ENCODE results near the gene CORO1C.
"Not testable (repeated sequence)": the region's sequence is repeated elsewhere in the genome, so short reads cannot be mapped to it uniquely, and the experiment has no call there.

CORO1C gene

DNA sequence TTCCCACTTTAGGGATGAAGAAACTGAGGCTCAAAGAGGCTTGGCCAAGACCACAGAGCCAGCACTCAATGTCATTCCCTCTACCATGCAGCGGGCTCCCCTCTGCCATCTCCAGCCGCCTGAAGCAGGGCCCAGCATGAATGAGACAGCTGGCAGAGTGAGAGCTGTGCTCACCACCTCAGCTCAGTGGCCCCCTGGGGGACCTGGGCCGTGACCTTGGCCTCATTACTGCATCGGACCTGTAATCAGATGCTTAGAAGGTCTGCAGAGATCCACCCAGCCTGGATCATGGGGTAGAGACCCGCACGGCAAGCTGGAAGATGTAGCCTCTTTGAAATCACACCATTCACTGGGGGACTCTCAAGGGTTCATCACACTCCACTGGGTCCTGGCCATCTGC, 22.7 kb upstream of the CORO1C start:
- no peak for DNase-seq (ENCODE audit: low read depth)

DNA sequence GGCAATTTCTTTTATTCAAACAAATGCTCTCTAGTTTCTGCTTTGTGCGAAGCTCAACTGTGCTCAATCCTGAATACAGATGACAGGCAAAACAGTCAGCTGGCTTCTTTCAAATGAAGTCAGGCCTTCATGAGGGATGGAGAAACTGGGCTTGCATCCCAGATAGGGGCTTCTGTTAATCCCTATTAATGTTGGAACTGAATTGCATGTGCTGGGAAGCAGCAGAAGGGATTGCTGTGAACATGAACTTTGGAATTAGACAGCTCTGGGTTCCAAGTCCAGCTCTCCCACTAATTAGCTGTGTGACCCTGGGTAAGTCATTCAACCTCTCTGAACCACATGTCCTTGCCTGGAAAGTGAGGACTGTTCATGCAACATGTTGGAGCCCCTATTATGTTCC, 21.1 kb upstream of the CORO1C start:
- no peak for DNase-seq (ENCODE audit: low read depth)

GRCh38 chr12:108751821-108752220, 20.5 kb upstream of the CORO1C start:
- no peak for DNase-seq (ENCODE audit: low read depth)

DNA sequence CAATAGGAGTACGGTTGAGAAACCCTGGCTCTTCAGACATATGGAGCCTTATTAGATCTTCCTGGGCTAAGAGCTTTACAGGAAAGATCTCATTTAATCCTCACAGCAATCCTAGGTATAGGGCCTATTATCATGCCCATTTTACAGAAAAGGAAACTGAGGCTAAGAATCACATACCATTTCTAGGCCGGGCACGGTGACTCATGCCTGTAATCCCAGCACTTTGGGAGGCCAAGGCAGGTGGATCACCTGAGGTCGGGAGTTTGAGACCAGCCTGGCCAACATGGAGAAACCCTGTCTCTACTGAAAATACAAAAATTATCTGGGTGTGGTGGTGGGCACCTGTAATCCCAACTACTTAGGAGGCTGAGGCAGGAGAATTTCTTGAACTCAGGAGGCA, 19.7 kb upstream of the CORO1C start:
- DNase-seq (ENCODE audit: low read depth): not testable (repeated sequence)

GRCh38 chr12:108750526-108750925, 19.2 kb upstream of the CORO1C start:
- no peak for DNase-seq (ENCODE audit: low read depth)

GRCh38 chr12:108747563-108747962, 16.2 kb upstream of the CORO1C start:
- no peak for DNase-seq (ENCODE audit: low read depth)

DNA sequence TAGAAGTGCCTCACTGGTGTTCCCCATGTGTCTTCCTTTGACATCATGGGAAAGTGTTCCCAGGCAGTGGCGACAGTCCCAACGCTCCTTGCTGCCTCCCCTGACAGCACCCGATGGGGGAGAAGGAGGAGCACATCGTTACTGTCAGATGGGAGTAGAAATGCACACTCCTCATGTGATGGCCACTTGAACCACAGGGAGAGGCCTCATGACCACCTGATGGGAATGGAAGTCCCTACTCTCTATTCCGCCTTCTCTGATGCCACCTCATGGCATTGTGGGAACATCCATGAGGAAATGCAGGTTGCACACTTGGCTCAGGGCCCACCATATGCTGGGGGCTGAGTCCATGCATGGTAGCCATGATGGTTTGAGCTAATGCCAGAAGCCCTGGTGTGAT, 14.3 kb upstream of the CORO1C start:
- DNase-seq (ENCODE audit: low read depth): no peak

DNA sequence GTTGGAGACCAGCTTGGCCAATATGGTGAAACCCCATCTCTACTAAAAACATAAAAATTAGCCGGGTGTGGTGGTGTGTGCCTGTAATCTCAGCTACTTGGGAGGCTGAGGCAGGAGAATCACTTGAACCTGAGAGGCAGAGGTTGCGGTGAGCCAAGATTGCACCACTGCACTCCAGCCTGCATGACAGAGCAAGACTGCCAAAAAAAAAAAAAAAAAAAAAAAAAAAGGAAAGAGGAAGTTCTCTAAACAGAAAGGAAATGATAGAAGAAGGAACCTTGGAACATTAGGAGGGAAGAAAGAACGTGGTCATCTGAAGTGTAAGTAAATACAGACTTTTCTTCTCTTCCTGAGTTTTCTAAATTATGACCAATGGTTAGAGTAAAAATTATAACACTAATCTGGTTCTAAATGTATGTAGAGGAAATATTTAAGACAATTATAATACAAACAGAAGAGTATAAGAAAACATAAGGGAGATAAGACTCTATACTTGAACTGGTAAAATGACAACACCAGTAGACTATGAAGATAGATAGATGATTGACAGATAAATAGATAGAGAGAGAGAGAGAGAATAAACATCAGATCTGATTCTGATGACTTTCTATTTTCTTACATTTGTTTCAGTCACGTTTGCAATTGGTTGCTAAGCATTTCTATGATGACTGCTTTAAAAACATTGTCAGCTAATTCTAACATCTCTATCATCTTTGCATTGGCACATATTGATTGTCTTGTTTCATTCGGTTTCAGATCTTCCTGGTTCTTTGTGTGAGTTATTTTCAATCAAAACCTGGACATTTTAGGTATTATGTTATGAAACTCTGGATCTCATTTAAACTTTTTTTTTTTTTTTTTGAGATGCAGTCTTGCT, 12.9 kb upstream of the CORO1C start:
- DNase-seq (ENCODE audit: low read depth): no peak

GRCh38 chr12:108738170-108738569, 6.9 kb upstream of the CORO1C start:
- DNase-seq (ENCODE audit: low read depth): no peak

DNA sequence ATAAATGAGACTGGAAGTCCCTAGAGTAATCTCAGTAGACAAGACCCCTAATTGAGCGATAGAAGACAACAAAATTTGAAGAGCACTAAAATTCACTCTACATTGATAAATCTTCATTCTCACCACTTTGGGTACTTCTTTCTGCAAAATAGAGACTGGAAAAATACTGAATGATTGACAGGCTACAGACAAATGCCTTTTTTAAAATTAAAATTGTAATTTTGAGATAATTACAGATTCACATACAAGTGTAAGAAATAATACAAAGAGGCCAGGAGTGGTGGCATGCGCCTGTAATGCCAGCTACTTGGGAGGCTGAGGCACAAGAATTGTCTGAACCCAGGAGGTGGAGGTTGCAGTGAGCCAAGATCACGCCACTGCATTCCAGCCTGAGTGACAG, 4.5 kb upstream of the CORO1C start:
- no peak for DNase-seq (ENCODE audit: low read depth)

- no peak for DNase-seq (ENCODE audit: low read depth)
Observed at GRCh38 chr12:108734200-108734906, 3.0 kb upstream of the CORO1C start.

- not testable (repeated sequence) for DNase-seq (ENCODE audit: low read depth)
Observed at GRCh38 chr12:108733230-108733531, 1.9 kb upstream of the CORO1C start.

DNA sequence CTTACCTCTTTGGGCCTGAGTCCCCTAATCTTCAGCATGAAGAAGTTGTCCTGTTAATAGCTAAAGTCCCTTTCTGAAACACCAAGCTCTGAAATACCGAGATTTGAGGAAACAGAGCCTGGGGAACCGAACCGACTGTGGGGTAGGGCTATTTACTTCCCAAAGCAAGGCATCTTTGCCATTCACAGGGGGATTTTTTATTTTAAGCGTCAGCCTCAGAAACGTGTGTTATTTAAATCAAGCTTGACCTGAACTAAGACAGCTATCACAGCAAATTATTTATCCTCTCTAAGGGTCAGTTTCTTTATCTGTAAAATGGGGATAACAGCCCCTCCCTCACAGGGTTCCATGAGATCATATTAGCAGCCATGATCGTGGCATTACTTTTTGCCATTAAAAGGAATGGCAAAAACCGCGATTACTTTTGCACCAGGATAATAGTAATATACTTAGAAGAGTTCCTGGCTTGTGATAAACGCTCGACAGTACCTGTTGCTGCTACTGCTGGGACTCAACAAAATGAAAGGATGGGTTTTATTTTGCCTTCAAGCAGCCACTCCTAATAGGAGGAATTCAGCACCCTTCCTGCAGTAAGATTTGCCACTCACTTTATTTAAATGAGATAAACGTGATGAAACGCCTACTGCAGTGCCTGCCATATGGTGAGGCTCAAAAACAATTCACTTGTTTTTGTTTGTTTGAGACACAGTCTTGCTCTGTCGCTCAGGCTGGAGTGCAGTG, 1.3 kb upstream of the CORO1C start:
- DNase-seq (ENCODE audit: low read depth): no peak

GRCh38 chr12:108731866-108732461, 646 bp upstream of the CORO1C start:
- peak; percentile 87 for DNase-seq (ENCODE audit: low read depth)

GRCh38 chr12:108730365-108731104, 783 bp downstream of the CORO1C start:
- peak; percentile 15 for DNase-seq (ENCODE audit: low read depth)

DNA sequence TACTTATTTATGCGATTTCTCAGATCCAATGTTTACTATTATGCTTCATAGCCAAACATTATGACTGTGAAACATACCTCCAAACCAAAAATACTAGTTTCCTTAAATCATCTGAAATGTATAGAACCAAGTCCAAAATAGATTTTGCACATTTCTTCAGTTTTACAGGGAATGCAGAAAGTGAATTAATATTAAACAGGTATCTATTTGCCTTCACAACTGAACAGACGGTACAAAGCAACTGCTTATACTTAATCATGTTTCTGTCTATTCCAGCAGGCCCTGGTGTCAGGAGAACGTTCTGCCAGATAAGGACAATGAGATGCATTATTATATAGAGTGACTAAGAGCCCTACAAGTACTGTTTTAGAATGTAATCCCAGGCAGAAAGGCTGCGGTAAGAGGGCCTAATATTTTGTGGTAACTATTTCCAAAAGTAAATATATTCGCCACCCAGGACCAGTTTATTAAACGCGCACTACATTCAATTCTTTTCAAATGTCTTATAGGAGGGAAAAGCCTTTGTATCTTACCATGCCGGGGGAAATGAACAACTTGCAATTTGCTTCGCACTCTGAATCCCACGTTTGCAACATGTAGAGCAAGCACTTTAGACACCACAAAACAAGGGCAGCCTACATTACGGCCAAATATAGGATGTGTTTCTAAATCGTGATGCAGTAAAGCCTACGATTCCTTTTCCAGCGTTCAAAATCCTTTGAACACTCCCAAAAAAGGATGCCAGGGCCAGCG, 1.5 kb downstream of the CORO1C start:
- DNase-seq (ENCODE audit: low read depth): no peak

GRCh38 chr12:108728820-108729611, 2.3 kb downstream of the CORO1C start:
- no peak for DNase-seq (ENCODE audit: low read depth)

GRCh38 chr12:108727868-108728735, 3.2 kb downstream of the CORO1C start:
- no peak for DNase-seq (ENCODE audit: low read depth)

- no peak for DNase-seq (ENCODE audit: low read depth)
Observed at GRCh38 chr12:108727161-108727560, 4.2 kb downstream of the CORO1C start.

DNA sequence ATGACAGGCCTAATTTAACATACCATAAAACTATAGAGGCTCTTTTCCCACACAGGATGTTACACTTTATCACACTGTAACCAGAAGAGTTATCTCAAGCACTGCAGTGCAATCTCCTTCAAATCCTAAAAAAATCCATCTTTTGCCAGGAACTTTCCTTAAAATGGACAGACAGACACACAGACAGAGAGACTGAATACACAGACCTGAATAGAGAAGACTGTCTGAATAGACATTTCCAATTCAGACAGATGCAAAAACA, 6.5 kb downstream of the CORO1C start:
- no peak for DNase-seq (ENCODE audit: low read depth)
